Endothelial cell of umbilical vein (primary cell): ENCODE data around the gene TOMM5. TPM values are rescaled to one million over a fixed set of nuclear protein-coding genes. Genes with fewer than 3 reads are reported as not detected.

ENCODE experiments used
- BruUV-seq: library from RNA; stranded (reverse); fragments of 400-500 nt; replicated peaks from 2 replicates; lab custom pipeline; 2021; lab: Mats Ljungman, UMichigan
- CTCF ChIA-PET: fragments of 300-600, 350-600 bp; sonication (Branson Sonifier 250); formaldehyde crosslinking; loops from one replicate; lab custom pipeline; 2021; ENCODE audit warnings: antibody characterized with exemption, inconsistent platforms; lab: Charles Lee
- POLR2A ChIA-PET: fragments of 300-600, 350-600 bp; sonication (Branson Sonifier 250); formaldehyde crosslinking; loops from one replicate; lab custom pipeline; 2021; ENCODE audit warnings: antibody characterized with exemption, inconsistent platforms; lab: Charles Lee
- DNase-seq: peaks from one replicate; pipeline ENCODE4 v3.0.0-alpha.2; 2011; ENCODE audit warnings: low read depth, low spot score
- FAIRE-seq: peaks from 2 replicates; lab custom pipeline; 2011; peaks lifted over from hg19 to GRCh38; lab: Jason Lieb, UNC
- H2AFZ ChIP-seq: 2 replicates; pipeline ENCODE4 v1.6.0; 2012; ENCODE audit warnings: low read depth, low read length, control low read depth, inconsistent platforms
- H3K27ac ChIP-seq: 2 replicates; pipeline ENCODE4 v1.5.1; 2011; ENCODE audit warnings: low read depth, mild to moderate bottlenecking, control low read depth, low read length, moderate library complexity; ENCODE audit not compliant: insufficient read depth
- H3K27me3 ChIP-seq, 2 experiments: 2 replicates each; pipeline versions ENCODE4 v1.6.0 to v1.6.1; 2011; ENCODE audit warnings: low read length in 2 of 2, mixed read lengths in 1 of 2; ENCODE audit not compliant: control insufficient read depth in 2 of 2, insufficient read depth in 2 of 2
- H3K36me3 ChIP-seq, 2 experiments: 2 replicates in 1 of 2; 3 replicates in 1 of 2; pipeline ENCODE4 v1.5.1; 2011; ENCODE audit warnings: low read length in 2 of 2, mild to moderate bottlenecking in 1 of 2, moderate library complexity in 1 of 2; ENCODE audit not compliant: control insufficient read depth in 2 of 2, insufficient read depth in 2 of 2; ENCODE audit errors: extremely low read depth in 1 of 2
- H3K4me1 ChIP-seq: 3 replicates; pipeline ENCODE4 v1.5.1; 2011; ENCODE audit warnings: mild to moderate bottlenecking, low read length; ENCODE audit not compliant: control insufficient read depth, insufficient read depth; ENCODE audit errors: extremely low read depth
- H3K4me2 ChIP-seq: 2 replicates; pipeline ENCODE4 v1.6.1; 2011; ENCODE audit warnings: low read length, control low read depth, mixed read lengths; ENCODE audit not compliant: insufficient read depth
- H3K4me3 ChIP-seq, 3 experiments: fragments of 200-600 bp in 1 of 3; sonication (generic), shearing (Covaris generic) in 1 of 3; replicated peaks in 1 of 3; 2 replicates each; pipeline ENCODE4 v1.5.1; 2011 to 2016; ENCODE audit warnings: control low read depth in 3 of 3, low read length in 3 of 3, mild to moderate bottlenecking in 2 of 3, inconsistent platforms in 1 of 3, low read depth in 1 of 3, moderate library complexity in 1 of 3; ENCODE audit not compliant: insufficient read depth in 1 of 3
- H3K79me2 ChIP-seq: 2 replicates; pipeline ENCODE4 v1.6.0; 2012; ENCODE audit warnings: low read length, inconsistent platforms; ENCODE audit not compliant: control insufficient read depth, insufficient read depth
- H3K9ac ChIP-seq: replicated peaks from 2 replicates; pipeline ENCODE3; 2011; ENCODE audit warnings: low read length, control low read depth; ENCODE audit not compliant: insufficient read depth; ENCODE audit errors: extremely low read depth
- H3K9me1 ChIP-seq: replicated peaks from 3 replicates; pipeline ENCODE4 v1.6.0; 2011; ENCODE audit warnings: mild to moderate bottlenecking, low read length; ENCODE audit not compliant: control insufficient read depth, insufficient read depth; ENCODE audit errors: extremely low read depth
- H3K9me3 ChIP-seq: replicated peaks from 2 replicates; pipeline ENCODE4 v1.5.1; 2012; ENCODE audit warnings: low read length, inconsistent platforms; ENCODE audit not compliant: control insufficient read depth, insufficient read depth
- H4K20me1 ChIP-seq: replicated peaks from 2 replicates; pipeline ENCODE3; 2011; ENCODE audit warnings: mild to moderate bottlenecking, low read length; ENCODE audit not compliant: control insufficient read depth, insufficient read depth; ENCODE audit errors: extremely low read depth
- EZH2 ChIP-seq: IDR thresholded peaks from 2 replicates; pipeline ENCODE4 v1.6.1; 2012; ENCODE audit warnings: borderline replicate concordance, low read depth, mild to moderate bottlenecking, moderate library complexity, low read length, inconsistent platforms; ENCODE audit not compliant: severe bottlenecking
- FOS ChIP-seq: IDR thresholded peaks from 2 replicates; pipeline ENCODE4 v1.6.1; 2011; ENCODE audit warnings: mild to moderate bottlenecking, low read length, moderate library complexity, borderline replicate concordance; ENCODE audit not compliant: insufficient read depth
- GATA2 ChIP-seq: IDR thresholded peaks from 2 replicates; pipeline ENCODE4 v1.7.0; 2011; ENCODE audit warnings: low read depth, mild to moderate bottlenecking, moderate library complexity, mixed read lengths, low read length; ENCODE audit not compliant: insufficient read length, insufficient read depth
- MYC ChIP-seq: IDR thresholded peaks from one replicate; pipeline ENCODE4 v1.6.1; 2011; ENCODE audit warnings: mild to moderate bottlenecking, low read depth, low read length
- POLR2A ChIP-seq: IDR thresholded peaks from 2 replicates; pipeline ENCODE4 v1.6.1; 2012; ENCODE audit warnings: low read depth, mild to moderate bottlenecking, control low read depth, low read length
- POLR2AphosphoS5 ChIP-seq: IDR thresholded peaks from 2 replicates; pipeline ENCODE4 v1.6.1; 2012; ENCODE audit warnings: low read depth, mild to moderate bottlenecking, control low read depth, low read length, moderate library complexity; ENCODE audit not compliant: insufficient read depth
- dilution Hi-C: fragments of 300-500 bp; cut with MboI; formaldehyde crosslinking; loops from one replicate; pipeline ENCODE4 v1.15.0; 2019; ENCODE audit warnings: low sequenced_read_pairs; ENCODE audit not compliant: extremely low pct_ligation_motif_present
- intact Hi-C: fragments of 100-400 bp; cut with micrococcal nuclease; formaldehyde crosslinking; loops from one replicate; pipeline ENCODE4 v1.10.0; 2022
- polyA plus RNA-seq, 4 experiments: library from polyadenylated mRNA; depleted of rRNA in 3 of 4; stranded (reverse) in 3 of 4; unstranded in 1 of 4; fragments of >200 nt; gene quantifications; 2 replicates each; pipeline versions ENCODE4 v1.2.1 to v1.2.3, GENCODE V29; 2011 to 2012; ENCODE audit warnings: missing spikeins in 1 of 4
- total RNA-seq: library from RNA; stranded (reverse); gene quantifications from 2 replicates; pipeline ENCODE4 v1.2.3, GENCODE V29; 2021
- TF ChIP-seq, protein P1 (sequence below): IDR thresholded peaks from 2 replicates; pipeline ENCODE4 v1.6.1; 2011; ENCODE audit not compliant: insufficient read depth, insufficient read length

The TOMM5 gene
- total and polyA plus RNA-seq, 2 donors (not counting 3 experiments of a cell fraction or from before 2014, with no cell fraction given), result 122 to 147 TPM

DNA sequence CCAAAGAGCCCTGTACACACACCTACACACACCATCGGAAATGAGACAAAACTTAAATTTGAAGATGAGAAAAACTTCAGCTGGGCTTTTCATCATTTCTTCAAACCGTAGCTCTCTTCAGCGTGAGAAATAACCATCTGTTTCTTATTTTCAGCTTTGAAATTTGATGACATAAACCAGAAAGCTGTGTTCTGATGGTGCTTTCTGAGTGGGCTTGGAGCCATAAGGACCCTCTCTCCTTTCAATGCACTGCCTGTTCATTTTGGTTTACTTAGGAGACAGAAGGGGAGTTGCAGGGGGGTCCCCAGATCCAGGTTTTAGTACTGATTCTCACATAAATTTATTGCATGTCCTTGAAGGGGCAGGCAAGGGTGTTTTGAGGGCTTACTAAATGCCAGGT is 25.7 kb downstream of the TOMM5 start:
- intact Hi-C loops, result no loop called here
- Histone ChIP-seq H3K9me1 (no peaks in the 10 kb centered on the region), H3K4me1 (no peaks in the 10 kb centered on the region), H3K4me3 (no peak overlapping the region), H4K20me1 (no peaks in the 10 kb centered on the region), H3K9me3 (no peaks in the 10 kb centered on the region), H3K9ac (no peak overlapping the region), H3K79me2 (peaks cover 3% of the 10 kb centered on the region), H3K27ac (no peak overlapping the region), H3K36me3 (no peaks in the 10 kb centered on the region), H2AFZ (no peak overlapping the region), H3K4me2 (no peak overlapping the region), H3K27me3 (no peaks in the 10 kb centered on the region)
- ChIA-PET POLR2A (interaction anchor here (0.6 to 0.7 kb wide), 2 partner anchors 13 to 16 kb away, joined by 3 to 7 read pairs; no protein-coding TSS in a partner anchor), CTCF (interaction anchor here (1.3 kb wide), 1 partner anchor 8 kb away, joined by 3 read pairs; no protein-coding TSS in a partner anchor)
- dilution Hi-C loops, result no loop called here
- no TSS peak for BruUV-seq
- TF ChIP-seq EZH2 (no peak), POLR2AphosphoS5 (no peak), FOS (no peak), MYC (no peak), GATA2 (no peak), POLR2A (no peak)
- TF ChIP-seq, protein P1, sequence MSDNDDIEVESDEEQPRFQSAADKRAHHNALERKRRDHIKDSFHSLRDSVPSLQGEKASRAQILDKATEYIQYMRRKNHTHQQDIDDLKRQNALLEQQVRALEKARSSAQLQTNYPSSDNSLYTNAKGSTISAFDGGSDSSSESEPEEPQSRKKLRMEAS, result no peak
- no peak for FAIRE-seq
- no peak for DNase-seq
